IMR-90 (cell line): ENCODE results near the gene BCO2. TPM values are rescaled to one million over a fixed set of nuclear protein-coding genes. Genes with fewer than 3 reads are reported as not detected.

ENCODE experiments used
- ATAC-seq: fragments of 200-7000 bp; cut with Tn5 transposase; 2 replicates; pipeline ENCODE4 v1.9.1; 2020; ENCODE audit warnings: low read depth, mild to moderate bottlenecking, moderate library complexity
- BruUV-seq: library from RNA; stranded (reverse); fragments of 400-500 nt; replicated peaks from 2 replicates; lab custom pipeline; 2021; lab: Mats Ljungman, UMichigan
- CTCF ChIA-PET: fragments of 300-600 bp; formaldehyde crosslinking; extraction: SDS; loops from one replicate; lab custom pipeline; 2021; ENCODE audit warnings: antibody characterized with exemption; lab: Yijun Ruan, JAX
- POLR2A ChIA-PET: fragments of 300-600 bp; sonication (Branson Sonifier 250); formaldehyde crosslinking; loops from one replicate; lab custom pipeline; 2022; ENCODE audit warnings: antibody characterized with exemption; ENCODE audit not compliant: unreplicated experiment; lab: Charles Lee
- DNase-seq: peaks from one replicate; pipeline ENCODE4 v3.0.0; 2013
- H2AFZ ChIP-seq: replicated peaks from 2 replicates; pipeline ENCODE3; 2013; ENCODE audit warnings: low read length, mild to moderate bottlenecking; ENCODE audit not compliant: poor library complexity
- H2AK5ac ChIP-seq: 2 replicates; pipeline ENCODE4 v1.6.1; 2013; ENCODE audit warnings: low read depth, low read length, inconsistent platforms
- H2AK9ac ChIP-seq: replicated peaks from 2 replicates; pipeline ENCODE3; 2013; ENCODE audit warnings: mild to moderate bottlenecking, low read depth, low read length, moderate library complexity; ENCODE audit not compliant: poor library complexity
- H2BK120ac ChIP-seq: 2 replicates; pipeline ENCODE4 v1.6.1; 2013; ENCODE audit warnings: low read depth, low read length, inconsistent platforms
- H2BK15ac ChIP-seq: 3 replicates; pipeline ENCODE4 v1.6.1; 2013; ENCODE audit warnings: low read depth, low read length, inconsistent platforms
- H2BK20ac ChIP-seq: 2 replicates; pipeline ENCODE4 v1.6.1; 2013; ENCODE audit warnings: low read depth, mild to moderate bottlenecking, inconsistent platforms, low read length, moderate library complexity
- H2BK5ac ChIP-seq: 2 replicates; pipeline ENCODE4 v1.6.1; 2013; ENCODE audit warnings: mild to moderate bottlenecking, low read depth, low read length, inconsistent platforms; ENCODE audit not compliant: poor library complexity, severe bottlenecking
- H3K14ac ChIP-seq: replicated peaks from 2 replicates; pipeline ENCODE4 v1.6.1; 2013; ENCODE audit warnings: low read depth, low read length, inconsistent platforms
- H3K18ac ChIP-seq: 2 replicates; pipeline ENCODE4 v1.6.1; 2013; ENCODE audit warnings: low read depth, low read length, control low read depth
- H3K23ac ChIP-seq: 2 replicates; pipeline ENCODE4 v1.6.1; 2013; ENCODE audit warnings: low read depth, low read length, inconsistent platforms
- H3K27ac ChIP-seq: 2 replicates; pipeline ENCODE4 v1.5.1; 2013; ENCODE audit warnings: mild to moderate bottlenecking, control low read depth, low read length; ENCODE audit not compliant: insufficient read depth
- H3K27me3 ChIP-seq: 2 replicates; pipeline ENCODE4 v1.6.1; 2013; ENCODE audit warnings: low read length; ENCODE audit not compliant: control insufficient read depth, insufficient read depth
- H3K36me3 ChIP-seq: 2 replicates; pipeline ENCODE4 v1.6.1; 2013; ENCODE audit warnings: low read length, mixed read lengths; ENCODE audit not compliant: control insufficient read depth, insufficient read depth
- H3K4ac ChIP-seq: 2 replicates; pipeline ENCODE4 v1.6.1; 2013; ENCODE audit warnings: low read depth, low read length, inconsistent platforms
- H3K4me1 ChIP-seq: 2 replicates; pipeline ENCODE4 v1.6.1; 2013; ENCODE audit warnings: low read length, mixed read lengths; ENCODE audit not compliant: control insufficient read depth, insufficient read depth
- H3K4me2 ChIP-seq: 2 replicates; pipeline ENCODE4 v1.6.1; 2013; ENCODE audit warnings: low read depth, mild to moderate bottlenecking, control low read depth, low read length, moderate library complexity
- H3K4me3 ChIP-seq: 2 replicates; pipeline ENCODE4 v1.5.1; 2013; ENCODE audit warnings: low read depth, mild to moderate bottlenecking, control low read depth, low read length, moderate library complexity; ENCODE audit not compliant: insufficient read depth
- H3K56ac ChIP-seq: 2 replicates; pipeline ENCODE4 v1.6.1; 2013; ENCODE audit warnings: low read length, inconsistent platforms; ENCODE audit not compliant: insufficient read depth; ENCODE audit errors: extremely low read depth
- H3K79me1 ChIP-seq, 2 experiments: 2 replicates each; pipeline ENCODE4 v1.6.1; 2013; ENCODE audit warnings: low read length in 2 of 2, inconsistent platforms in 1 of 2, low read depth in 1 of 2
- H3K9ac ChIP-seq: 2 replicates; pipeline ENCODE4 v1.6.1; 2013; ENCODE audit warnings: low read depth, low read length, control low read depth
- H3K9me1 ChIP-seq: 2 replicates; pipeline ENCODE4 v1.6.1; 2013; ENCODE audit warnings: low read length, inconsistent platforms; ENCODE audit not compliant: insufficient read depth
- H3K9me3 ChIP-seq: 2 replicates; pipeline ENCODE4 v1.6.1; 2013; ENCODE audit warnings: low read length; ENCODE audit not compliant: control insufficient read depth, insufficient read depth
- H4K20me1 ChIP-seq: 2 replicates; pipeline ENCODE4 v1.6.1; 2013; ENCODE audit warnings: low read length, inconsistent platforms; ENCODE audit not compliant: insufficient read depth
- H4K5ac ChIP-seq: 2 replicates; pipeline ENCODE4 v1.6.1; 2013; ENCODE audit warnings: mild to moderate bottlenecking, low read depth, low read length, control low read depth
- H4K8ac ChIP-seq, 2 experiments: 2 replicates each; pipeline ENCODE4 v1.6.1; 2013; ENCODE audit warnings: low read depth in 2 of 2, low read length in 2 of 2, control low read depth in 1 of 2, inconsistent platforms in 1 of 2
- H4K91ac ChIP-seq: 2 replicates; pipeline ENCODE4 v1.6.1; 2013; ENCODE audit warnings: low read depth, low read length, inconsistent platforms; ENCODE audit not compliant: insufficient read depth
- CHD1 ChIP-seq: IDR thresholded peaks from 2 replicates; pipeline ENCODE4 v1.6.1; 2012; ENCODE audit warnings: low read depth, low read length, improper control_type of control experiment
- RFX5 ChIP-seq: IDR thresholded peaks from 2 replicates; pipeline ENCODE4 v1.8.0; 2012; ENCODE audit warnings: low read depth, mild to moderate bottlenecking, low read length, moderate library complexity
- WGBS, 2 experiments: methylation state at CpG; one replicate each; pipeline versions ENCODE4 v1.1.5 to v1.1.7; 2013; ENCODE audit warnings: missing lambda C conversion rate in 2 of 2; ENCODE audit not compliant: insufficient read length in 1 of 2; ENCODE audit errors: extremely low coverage in 2 of 2; 5-methylcytosine and 5-hydroxymethylcytosine counted together
- dilution Hi-C: fragments of 300-500 bp; cut with HindIII; formaldehyde crosslinking; loops from one replicate; pipeline ENCODE4 v1.14.3; 2018; ENCODE audit warnings: low sequenced_read_pairs; ENCODE audit not compliant: unreplicated experiment
- in situ Hi-C: fragments of 300-500 bp; cut with MboI; formaldehyde crosslinking; loops from 3 replicates; pipeline ENCODE4 v1.14.3; 2019; ENCODE audit warnings: low sequenced_read_pairs, inconsistent platforms, mixed read lengths
- intact Hi-C: fragments of 100-400 bp; cut with micrococcal nuclease; formaldehyde crosslinking; loops from 2 replicates; pipeline ENCODE4 v1.10.0; 2022
- polyA plus RNA-seq, 3 experiments: library from polyadenylated mRNA; depleted of rRNA; stranded (reverse); fragments of >200 nt; gene quantifications; 2 replicates each; pipeline ENCODE4 v1.2.3, GENCODE V29; 2012; ENCODE audit warnings: low replicate concordance in 1 of 3
- total RNA-seq: library from RNA; depleted of rRNA; stranded (reverse); fragments of >200 nt; gene quantifications from 2 replicates; pipeline ENCODE4 v1.2.3, GENCODE V29; 2012

Gene BCO2
- total and polyA plus RNA-seq, 2 of the 4 experiments (the other 2 are of a cell fraction): 0.18 to 0.68 TPM

DNA sequence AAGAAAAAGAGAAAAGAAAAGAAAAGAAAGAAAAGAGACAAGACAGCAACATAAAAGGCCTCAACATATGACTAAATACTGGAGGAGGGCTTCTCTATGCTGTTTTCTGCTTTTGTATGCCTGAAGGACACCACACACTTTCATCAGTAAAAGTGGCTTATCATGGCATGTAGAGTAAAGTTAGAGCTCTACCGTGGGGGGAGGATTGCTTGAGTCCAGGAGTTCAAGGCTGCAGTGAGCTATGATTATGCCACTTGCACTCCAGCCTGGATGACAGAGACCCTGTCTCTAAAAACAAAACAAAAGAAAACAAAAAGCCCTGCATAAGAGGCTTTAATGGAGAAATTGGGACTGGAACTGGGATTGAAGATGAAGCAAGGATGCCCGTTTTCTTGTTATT lies 56.6 kb downstream of the BCO2 start:
- in situ Hi-C loops (no loop called here), intact Hi-C loops (no loop called here), dilution Hi-C loops (no loop called here)
- Histone ChIP-seq H3K18ac (no peak overlapping the region), H2BK15ac (no peak overlapping the region), H3K14ac (no peak overlapping the region), H3K56ac (no peak overlapping the region), H2AK9ac (no peak overlapping the region), H3K79me1 (peaks cover 20 to 50% of the 10 kb centered on the region in 2 experiments), H2BK5ac (no peak overlapping the region), H2AK5ac (no peak overlapping the region), H3K4me3 (no peak overlapping the region), H3K4me1 (peaks cover 8% of the 10 kb centered on the region; the same call in 1 of the 2 replicates), H4K20me1 (peaks cover 6% of the 10 kb centered on the region; the same call in 1 of the 2 replicates), H2BK20ac (no peak overlapping the region), H3K9me1 (peaks cover 2% of the 10 kb centered on the region; the same call in 1 of the 2 replicates), H2AFZ (no peak overlapping the region), H3K9me3 (no peaks in the 10 kb centered on the region), H2BK120ac (no peak overlapping the region), H4K91ac (no peak overlapping the region), H4K5ac (no peak overlapping the region), H3K4ac (no peak overlapping the region), H4K8ac (no peak overlapping the region), H3K9ac (no peak overlapping the region), H3K27ac (no peak overlapping the region), H3K23ac (no peak overlapping the region), H3K4me2 (no peak overlapping the region), H3K36me3 (peaks cover 21% of the 10 kb centered on the region), H3K27me3 (no peaks in the 10 kb centered on the region)
- ChIA-PET CTCF (interaction anchor here (0.6 to 1.1 kb wide), 2 partner anchors 47 to 49 kb away, joined by 4 to 5 read pairs; no protein-coding TSS in a partner anchor), POLR2A (interaction anchor here (0.7 kb wide), 1 partner anchor 40 kb away, joined by 3 read pairs; no protein-coding TSS in a partner anchor)
- BruUV-seq: no TSS peak
- TF ChIP-seq CHD1 (no peak), RFX5 (no peak)
- no CpG with 5 or more reads among the region's 2 CpGs for WGBS, 2 experiments
- ATAC-seq (no peak), DNase-seq (no peak)
